ENCODE results near the gene MRPL48.

DNA sequence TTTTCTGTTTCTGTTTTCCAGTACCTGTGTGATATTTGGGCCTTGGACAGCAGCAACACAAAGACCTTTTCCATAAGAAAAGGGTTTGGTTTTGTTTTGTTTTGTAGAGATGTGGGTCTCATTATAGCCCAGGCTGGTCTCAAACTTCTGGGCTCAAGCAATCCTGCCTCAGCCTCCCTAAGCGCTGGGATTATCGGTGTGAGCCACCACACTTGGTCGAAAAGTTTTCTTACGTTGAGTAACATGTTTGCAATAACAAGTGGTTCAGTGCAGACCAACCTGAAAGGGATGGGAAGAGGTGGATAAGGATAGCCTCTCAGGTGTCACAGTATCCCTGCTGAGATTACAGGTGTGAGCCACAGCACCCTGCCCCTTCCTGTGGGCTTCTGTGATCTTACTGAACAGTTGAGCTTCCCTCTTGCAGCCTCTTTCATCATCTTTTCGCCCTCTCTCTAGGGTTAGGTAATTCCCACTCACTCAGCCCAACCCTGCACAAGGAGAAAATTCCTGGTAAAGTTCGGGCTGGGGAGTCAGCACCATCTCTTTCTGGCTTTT is 3.5 kb upstream of the MRPL48 start:
- TF ChIP-seq CTCF (IDR thresholded peaks at IDR 0.05) (no peak), POLR2A (IDR thresholded peaks at IDR 0.05) (no peak)

All from body of pancreas (tissue), 4 donors.